ENCODE data around the gene PNCK.

The PNCK gene

GRCh38 chrX:153657161-153657560 lies 16.5 kb downstream of the PNCK start:
- DNase-seq (ENCODE audit: low spot score): no peak

- DNase-seq (ENCODE audit: low spot score): no peak
Measured at GRCh38 chrX:153653556-153653955, 20.1 kb downstream of the PNCK start.

GRCh38 chrX:153651540-153652079 lies 22.0 kb downstream of the PNCK start:
- no peak for DNase-seq (ENCODE audit: low spot score)

DNA sequence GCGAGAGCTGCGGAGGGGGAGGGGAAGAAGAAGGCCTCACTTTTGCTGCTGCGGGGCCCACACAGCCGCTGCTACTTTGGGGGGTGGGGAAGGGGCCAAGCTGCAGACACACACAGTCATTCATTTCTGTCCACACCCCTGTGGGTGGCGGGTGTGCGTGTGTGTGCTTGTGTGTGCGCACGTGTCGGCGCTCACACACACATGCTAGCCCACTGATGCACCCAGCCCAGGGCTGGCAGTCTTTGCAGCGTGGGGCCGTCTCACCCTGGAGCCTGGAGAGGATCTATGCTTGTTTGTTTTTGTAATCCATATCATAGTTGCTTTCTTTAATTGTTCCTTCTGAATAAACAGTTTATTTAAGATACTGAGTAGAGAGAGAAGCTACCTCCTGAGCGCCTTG lies 22.7 kb downstream of the PNCK start:
- no peak for DNase-seq (ENCODE audit: low spot score)

DNA sequence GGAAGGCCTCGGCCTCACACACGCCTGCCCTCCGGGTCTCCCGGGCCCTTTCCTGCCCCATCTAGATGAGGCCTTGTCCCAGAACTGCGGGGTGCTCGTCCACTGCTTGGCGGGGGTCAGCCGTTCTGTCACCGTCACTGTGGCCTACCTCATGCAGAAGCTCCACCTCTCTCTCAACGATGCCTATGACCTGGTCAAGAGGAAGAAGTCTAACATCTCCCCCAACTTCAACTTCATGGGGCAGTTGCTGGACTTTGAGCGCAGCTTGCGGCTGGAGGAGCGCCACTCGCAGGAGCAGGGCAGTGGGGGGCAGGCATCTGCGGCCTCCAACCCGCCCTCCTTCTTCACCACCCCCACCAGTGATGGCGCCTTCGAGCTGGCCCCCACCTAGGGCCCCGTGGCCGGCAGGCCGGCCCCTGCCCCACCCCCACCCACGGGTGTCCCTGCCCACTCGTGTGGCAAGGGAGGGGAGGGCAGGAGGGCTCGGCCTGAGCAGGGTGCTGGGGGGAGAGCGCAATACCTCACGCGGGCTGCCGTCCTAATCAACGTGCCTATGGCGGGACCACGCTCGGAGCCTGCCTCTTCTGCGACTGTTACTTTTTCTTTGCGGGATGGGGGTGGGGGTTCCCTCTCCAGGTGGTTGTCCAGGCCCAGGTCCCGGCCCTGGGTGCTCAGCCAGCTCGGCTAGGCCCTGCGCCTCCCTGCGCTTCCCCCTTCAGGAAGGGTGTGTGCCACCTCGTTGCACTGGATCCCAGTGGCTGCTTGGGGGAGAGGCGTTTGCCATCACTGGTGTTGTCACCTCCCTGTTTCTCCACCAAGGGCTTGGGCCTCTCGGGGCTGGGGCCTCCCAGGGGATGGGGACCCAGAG lies 23.5 kb downstream of the PNCK start:
- no peak for DNase-seq (ENCODE audit: low spot score)

GRCh38 chrX:153649178-153649914 lies 24.3 kb downstream of the PNCK start:
- no peak for DNase-seq (ENCODE audit: low spot score)

- no peak for DNase-seq (ENCODE audit: low spot score)
Measured at GRCh38 chrX:153648358-153649177, 25.0 kb downstream of the PNCK start.

GRCh38 chrX:153647461-153648357 lies 25.9 kb downstream of the PNCK start:
- no peak for DNase-seq (ENCODE audit: low spot score)

GRCh38 chrX:153646620-153647373 lies 26.8 kb downstream of the PNCK start, which contains the start of gene DUSP9:
DUSP9 (plus strand) TSS chrX:153647203; CDS start chrX:153647954, 751 bp downstream.
- DNase-seq (ENCODE audit: low spot score): no peak

DNA sequence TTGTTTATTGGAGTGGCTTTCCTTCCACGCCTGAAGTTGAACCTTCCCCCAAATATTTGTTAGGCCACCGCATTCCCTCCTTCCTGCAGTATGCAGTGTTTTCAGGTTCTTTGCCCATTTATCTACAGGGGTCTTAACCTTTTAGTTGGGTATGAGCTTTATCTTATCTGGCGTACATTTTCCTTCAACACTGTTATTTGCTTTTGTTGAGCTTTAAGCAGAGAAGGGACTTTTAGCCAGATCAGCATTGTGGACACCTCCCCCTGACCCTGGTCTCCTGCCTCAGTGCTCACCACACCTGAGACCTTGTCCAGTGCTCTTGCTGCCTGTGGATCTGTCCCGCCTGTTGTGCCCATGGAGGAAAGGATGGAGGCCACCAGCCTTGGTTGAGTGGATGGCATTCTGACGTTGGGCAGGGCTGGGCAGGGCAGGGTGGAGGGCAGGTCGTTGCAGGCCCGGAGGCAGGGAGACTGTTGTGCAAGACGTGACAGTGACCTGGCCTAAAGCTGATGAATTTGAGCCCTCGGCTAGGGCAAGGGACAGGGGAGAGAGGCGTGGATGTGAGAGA lies 27.6 kb downstream of the PNCK start:
- no peak for DNase-seq (ENCODE audit: low spot score)

DNA sequence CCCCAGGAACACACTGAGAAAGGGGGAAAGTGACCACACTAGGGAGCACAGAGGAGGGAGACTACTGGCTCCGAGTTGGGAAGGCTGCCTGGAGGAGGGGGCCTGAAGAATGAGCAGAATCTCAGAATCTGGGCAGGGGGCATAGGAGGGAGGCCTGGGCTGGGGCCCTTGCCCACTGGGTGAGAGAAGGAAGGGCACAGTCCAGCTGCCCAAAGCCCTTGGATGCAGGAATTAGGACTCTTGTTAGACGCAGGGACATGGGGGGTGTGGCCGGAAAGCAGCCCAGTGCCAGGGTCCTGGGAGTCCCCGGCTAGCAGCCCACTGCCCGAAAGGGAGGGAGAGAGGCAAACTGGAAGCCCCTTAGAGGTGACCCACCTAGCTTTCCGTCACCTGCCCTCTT lies 28.5 kb downstream of the PNCK start:
- no peak for DNase-seq (ENCODE audit: low spot score)

DNA sequence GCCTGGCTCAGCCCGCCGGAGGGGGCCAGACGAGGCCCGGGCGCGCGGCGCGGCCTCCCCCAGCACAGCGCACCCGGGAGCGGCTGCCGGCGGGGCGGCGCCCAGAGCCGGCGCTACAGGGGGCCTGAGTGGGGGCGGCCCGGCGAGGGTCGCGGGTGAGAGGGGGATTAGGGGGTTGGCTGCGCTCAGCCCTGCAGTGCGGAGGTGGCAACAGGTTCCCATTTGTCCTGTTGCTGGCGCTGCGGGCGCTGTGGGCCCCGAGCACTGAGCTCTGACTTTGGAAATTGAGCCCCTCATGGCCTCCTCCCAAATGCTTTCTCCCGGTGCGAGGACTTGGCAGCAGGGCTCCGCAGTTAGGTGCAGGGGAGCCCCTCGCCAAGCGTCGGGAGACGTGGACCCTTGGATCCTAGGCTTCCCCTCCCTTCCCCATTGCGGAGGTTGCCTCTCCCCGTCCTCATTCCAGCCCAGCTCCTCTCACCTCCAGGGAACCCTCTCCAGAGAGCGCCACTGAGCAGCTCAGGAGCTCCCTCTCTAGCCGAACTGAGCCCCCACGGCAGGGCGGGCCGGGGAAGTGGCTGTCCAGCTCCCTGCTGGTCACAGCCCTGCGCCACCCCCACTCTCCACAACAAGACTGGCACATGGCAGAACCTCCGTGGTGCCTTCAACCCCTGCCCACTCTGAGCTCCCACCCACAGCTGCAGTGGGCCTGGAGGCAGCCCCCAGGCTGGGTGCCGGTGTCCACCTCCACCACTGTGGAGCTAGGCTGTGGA lies 29.1 kb downstream of the PNCK start:
- no peak for DNase-seq (ENCODE audit: low spot score)

DNA sequence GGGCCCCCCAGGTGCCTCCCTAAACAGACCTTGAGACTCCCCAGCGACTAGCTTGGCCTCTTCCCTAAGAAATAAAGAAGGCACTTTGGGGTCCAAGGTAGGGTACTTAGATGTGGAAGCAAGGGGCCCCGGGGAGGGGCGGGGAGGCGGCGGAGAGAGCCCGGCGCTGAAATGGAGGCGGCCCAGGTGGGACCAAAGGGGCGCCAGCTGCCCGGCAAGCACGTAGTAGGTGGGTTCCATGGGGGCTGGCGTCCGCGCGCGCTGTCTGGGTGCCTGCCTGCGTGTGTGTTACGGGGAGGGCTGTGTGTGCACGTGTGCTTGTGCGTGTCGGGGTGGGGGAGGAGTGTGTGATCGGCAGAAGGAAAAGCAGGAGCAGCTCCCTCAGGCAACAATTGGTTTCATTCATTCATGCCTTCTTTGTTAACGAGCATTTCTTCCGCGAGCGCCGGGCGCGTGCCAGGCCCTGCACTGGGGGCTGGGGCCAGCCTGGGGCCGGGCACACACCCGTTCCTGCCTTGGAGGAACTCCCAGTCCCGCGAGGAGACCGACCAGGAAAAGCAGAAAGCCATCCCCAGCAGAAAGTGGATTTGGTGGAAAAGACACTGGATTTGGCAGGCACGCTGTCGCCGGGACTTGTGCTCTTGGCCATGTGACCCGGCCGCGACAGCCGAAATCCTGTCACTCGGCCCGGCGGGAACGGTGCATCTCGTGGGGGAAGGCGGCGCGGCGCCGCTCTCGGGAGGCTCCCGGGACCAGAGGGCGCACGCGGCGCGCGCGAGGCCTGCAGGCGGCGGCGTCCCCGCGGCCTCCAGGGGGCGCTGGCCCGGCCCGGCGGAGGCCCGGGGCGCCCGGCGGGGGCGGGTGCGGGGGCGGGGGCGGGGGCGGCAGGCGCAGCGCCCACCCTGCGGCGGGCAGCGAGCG lies 29.9 kb downstream of the PNCK start:
- DNase-seq (ENCODE audit: low spot score): no peak

GRCh38 chrX:153642655-153643430 lies 30.8 kb downstream of the PNCK start:
- DNase-seq (ENCODE audit: low spot score): no peak

- DNase-seq (ENCODE audit: low spot score): no peak
Measured at GRCh38 chrX:153642051-153642654, 31.5 kb downstream of the PNCK start.

- DNase-seq (ENCODE audit: low spot score): no peak
Measured at GRCh38 chrX:153641627-153642026, 32.0 kb downstream of the PNCK start.

All from pons (tissue), 1 donor.